ENCODE data around the gene RTRAF. TPM values are rescaled to one million over a fixed set of nuclear protein-coding genes. Genes with fewer than 3 reads are reported as not detected.
A peak's percentile ranks its signal among the peaks of the same experiment; 100 is the strongest.

RTRAF gene
- 100 to 1,000 TPM; 250 to 325 (median 280) TPM for polyA plus RNA-seq (ENCODE audit: insufficient read length in 4 of 4)

DNA sequence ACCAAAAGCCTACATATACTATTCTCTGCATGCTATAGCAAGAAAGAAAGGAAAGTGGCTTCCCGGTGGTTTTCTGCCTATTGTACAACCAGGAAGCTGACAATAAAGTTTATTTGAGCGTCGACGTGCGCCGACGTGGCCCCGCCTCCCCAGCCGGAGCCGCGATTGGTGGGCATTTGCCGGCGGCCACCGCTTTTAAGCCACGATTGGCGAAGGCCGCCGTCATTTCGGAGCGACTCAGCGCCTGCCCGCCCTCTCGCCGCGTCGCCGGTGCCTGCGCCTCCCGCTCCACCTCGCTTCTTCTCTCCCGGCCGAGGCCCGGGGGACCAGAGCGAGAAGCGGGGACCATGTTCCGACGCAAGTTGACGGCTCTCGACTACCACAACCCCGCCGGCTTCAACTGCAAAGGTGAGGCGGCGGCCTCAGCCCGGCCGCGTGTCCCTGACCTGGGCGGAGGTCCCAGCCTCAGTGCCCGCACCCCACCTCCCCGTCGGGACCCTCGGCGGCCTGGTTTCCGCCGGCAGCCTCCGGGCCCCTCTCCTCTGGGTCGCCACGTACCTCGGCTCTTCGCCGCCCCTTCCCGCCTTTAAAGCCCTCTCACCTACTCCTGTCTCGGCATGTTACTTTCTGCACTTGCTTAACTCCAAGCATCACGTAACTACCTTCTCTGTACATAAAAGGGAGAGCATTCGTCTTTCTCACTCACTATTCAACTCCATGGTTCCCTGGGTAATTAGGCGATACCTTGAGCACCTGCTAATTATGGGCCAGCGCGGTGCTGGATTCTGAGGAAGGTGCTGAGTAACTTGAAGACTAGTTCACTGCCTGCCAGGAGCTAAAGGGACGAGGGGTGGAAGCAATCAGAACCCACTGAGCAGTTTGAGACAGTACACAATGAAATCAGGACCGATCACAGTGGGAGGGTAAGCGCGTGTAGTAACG lies at the start of gene RTRAF:
TSS of gene RTRAF (plus strand) at position 254 of the 942 bp plus-strand sequence. CDS start at position 348, 94 bp downstream.
- DNase-seq (ENCODE audit: low read depth in 4 of 4, low spot score in 3 of 4) = peak; percentile 79 to 89 (median 82)

DNA sequence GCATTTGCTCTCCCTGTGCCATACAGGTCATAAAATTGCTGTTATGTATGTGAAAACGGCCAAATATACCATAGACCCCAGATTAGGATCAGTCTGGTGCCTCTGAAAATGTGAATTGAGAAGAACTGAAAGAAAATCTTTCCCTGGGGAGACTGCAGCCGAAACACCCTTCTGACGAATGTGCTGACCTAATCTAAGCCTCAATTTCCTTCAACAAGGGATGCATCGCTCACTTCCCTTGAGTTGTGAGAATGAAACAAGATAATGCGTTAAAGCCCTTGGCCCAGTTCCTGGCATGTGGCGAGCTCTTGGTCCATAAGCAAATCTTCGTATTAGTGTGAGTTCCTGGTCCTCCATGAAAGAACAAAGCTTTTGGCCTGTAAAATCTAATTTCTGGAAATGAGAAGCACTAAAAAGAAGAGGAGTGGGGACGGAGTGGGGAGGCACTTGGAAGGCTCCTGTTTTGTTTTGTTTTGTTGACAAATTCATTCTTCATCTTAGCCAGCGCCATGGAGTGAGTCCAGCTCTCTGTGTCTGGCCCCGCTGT lies 49.5 kb upstream of the RTRAF start:
- DNase-seq (ENCODE audit: low read depth in 4 of 4, low spot score in 3 of 4) = no peak

DNA sequence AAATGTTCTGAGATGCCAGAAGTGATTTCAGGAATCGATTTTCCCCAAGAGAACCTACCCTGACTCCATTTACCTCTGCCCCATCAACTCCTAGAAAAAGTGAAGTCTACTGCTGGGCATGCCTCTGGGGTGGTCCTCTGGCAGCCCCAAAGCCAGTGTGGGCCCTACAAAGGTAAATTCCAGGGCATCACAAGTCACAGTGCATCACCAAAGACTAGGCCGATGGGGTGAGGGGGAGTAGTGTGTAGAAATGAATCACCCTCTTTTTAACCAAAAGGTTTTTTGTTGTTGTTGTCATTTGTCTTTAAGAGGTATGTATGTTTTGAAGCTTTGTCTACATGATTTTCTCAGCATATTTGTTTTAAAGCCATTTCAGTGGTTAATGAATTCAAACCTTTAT lies 46.4 kb upstream of the RTRAF start:
- DNase-seq (ENCODE audit: low read depth in 4 of 4, low spot score in 3 of 4) = no peak

DNA sequence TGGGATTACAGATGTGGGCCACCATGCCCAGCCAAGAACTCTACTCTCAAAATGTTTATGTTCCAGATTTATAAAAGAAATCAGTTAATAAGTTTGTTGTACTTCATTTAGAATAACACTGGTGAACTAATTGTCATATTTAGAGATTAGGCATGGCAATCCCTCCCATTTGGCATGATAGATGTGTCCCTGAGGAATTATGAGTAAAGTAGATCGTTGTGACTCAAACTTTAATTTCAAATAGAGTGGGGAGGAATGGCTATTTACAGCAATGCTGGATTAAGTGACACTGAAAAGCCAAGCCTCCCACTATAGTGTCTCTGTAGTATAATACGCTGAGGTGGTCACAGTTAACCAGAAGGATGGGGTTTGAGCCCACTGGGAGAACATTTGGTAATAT lies 39.3 kb upstream of the RTRAF start:
- no peak for DNase-seq (ENCODE audit: low read depth in 4 of 4, low spot score in 3 of 4)

DNA sequence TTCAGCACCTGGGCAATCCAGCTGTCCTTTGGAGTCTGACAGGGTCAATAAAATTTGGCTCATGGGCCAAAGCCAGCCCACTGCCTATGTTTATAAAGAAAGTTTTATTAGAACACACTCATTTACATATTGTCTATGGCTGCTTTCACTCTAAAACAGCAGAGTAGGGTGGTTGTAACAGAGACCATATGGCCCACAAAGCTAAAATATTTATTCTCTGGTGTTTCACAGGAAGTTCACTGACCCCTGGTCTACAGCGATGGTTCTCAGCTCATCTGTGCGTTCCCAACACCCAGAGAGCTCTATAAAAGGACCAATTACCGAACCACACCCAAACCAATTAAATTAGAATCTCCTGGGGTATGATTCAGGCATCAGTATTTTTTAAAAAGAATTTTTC lies 37.7 kb upstream of the RTRAF start:
- DNase-seq (ENCODE audit: low read depth in 4 of 4, low spot score in 3 of 4) = no peak

DNA sequence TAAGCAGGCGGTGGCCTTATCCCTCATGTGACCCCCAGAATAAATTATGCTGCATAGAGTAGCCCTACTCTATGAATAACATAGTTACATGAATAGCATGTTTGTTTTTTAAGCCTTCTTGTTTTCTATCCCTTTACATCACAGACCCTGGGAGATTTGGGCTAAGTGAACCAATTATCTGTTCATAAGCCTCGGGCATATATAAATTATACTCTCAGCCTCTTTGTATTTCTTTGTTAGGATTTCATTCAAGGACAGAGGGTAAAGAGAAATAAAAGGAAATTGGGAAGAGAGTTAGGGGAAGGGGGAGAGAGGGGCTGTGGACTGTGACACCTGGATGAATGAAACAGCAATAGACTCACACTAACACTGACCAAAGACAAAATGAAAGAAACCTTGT lies 35.3 kb upstream of the RTRAF start:
- no peak for DNase-seq (ENCODE audit: low read depth in 4 of 4, low spot score in 3 of 4)

DNA sequence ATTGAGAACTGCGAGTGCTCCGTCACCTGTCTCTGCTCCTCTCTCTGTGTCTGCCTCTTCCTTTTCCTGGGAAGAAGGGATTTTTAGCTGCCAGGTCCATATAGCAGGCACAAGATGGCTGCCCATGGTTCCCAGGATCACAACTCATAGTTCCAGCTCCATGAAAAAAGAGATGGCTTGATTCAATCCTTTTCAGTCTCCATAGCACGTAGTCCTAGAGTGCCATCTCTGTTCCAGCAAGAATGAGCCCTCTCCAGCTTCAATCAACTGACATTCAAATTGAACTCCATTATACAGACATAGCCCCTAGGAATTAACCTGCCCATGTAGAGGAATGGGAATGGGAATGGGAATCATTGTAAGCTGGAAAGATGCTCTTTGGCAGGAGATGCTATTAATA lies 34.7 kb upstream of the RTRAF start:
- DNase-seq (ENCODE audit: low read depth in 4 of 4, low spot score in 3 of 4) = no peak

DNA sequence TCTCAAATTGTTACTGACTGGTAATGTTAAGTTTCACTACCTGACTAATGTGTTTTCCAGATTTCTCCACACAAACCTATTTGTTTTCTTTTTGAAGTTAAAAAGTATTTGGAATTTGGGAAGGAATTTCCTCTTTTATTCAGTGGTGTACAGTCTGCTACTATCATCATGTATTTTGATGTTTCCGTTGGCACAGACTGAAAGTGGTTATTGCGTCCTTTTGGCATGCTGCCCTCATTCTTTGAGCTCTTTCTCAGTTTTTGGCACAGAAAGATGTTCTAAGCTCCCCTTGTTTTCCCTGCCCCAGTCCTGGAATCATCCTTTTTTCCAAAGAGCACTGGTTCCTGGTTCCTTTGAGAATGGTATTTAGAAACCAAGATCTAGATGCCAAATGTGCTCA lies 31.4 kb upstream of the RTRAF start:
- no peak for DNase-seq (ENCODE audit: low read depth in 4 of 4, low spot score in 3 of 4)

DNA sequence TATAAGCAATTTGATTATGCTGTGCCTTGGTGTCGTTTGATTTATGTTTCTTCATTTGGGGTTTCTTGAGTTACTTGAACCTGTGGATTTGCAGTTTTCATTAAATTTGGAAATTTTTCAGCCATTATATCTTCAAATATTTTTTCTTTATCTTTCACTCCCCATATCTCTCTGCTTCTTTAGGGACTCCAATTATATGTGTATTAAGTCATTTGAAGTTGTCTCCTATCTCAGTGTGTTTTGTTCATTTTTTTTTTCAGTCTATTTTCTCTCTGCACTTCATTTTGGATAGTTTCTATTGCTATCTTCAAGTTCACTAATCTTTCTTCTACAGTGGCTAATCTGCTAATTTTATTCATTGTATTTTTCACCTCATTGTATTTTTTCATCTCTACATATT lies 29.4 kb upstream of the RTRAF start:
- no peak for DNase-seq (ENCODE audit: low read depth in 4 of 4, low spot score in 3 of 4)

DNA sequence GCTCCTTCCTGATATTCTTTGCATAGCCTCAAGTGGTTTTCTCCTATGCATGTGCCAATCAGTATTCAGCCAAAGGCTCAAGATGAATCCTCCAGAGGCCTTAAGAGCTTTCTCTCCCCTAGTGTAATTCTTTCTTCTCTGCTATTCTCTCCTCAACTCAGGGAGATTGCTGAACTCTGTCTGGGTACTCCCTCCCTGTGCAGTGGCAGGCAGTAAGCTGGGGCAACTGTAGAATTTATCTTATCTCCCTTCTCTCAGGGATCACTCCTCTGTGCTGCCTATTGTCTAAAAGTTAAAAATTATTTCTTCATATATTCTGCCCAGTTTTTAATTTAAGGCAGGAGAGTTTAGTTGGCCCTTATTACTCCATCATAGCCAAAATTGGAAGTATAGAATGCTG lies 28.5 kb upstream of the RTRAF start:
- no peak for DNase-seq (ENCODE audit: low read depth in 4 of 4, low spot score in 3 of 4)

DNA sequence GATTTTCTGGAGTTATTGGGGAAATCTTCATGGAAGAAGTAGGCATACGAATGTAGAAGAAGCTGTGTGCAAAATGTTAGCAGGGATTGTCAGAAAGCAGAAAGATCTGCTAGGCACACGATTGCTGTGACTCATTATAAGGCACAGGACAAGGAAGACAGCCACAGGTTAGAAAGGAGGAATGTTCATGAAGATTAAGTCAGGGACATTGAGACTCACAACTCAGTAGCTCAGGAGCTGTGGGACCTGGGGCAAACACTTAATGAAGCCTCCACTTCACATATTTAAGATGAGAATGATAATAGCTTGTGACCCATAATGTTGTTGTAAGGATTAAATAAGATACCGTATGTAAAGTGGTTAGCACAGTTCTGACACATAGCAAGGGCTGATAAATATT lies 26.6 kb upstream of the RTRAF start:
- no peak for DNase-seq (ENCODE audit: low read depth in 4 of 4, low spot score in 3 of 4)

DNA sequence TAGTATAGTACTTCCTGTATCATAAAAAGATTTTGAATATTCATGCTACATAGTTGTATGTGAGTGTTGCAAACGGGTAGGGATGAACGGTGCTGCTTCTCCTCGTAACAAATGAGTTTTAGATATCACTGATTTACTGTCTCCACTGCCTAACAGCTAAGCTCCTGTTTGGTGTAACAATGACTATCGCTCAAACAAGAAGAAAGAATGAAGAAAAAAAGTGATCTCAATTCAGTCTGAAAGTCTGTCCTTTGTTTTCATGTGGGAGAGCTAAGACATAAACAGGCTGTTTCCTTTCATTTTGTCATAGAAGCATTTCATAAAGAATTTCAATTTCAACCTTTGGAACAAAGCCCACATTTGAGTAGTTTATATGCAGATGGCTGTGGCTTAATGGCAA lies 26.1 kb upstream of the RTRAF start:
- DNase-seq (ENCODE audit: low read depth in 4 of 4, low spot score in 3 of 4) = peak; percentile 14 to 43 (median 25)

DNA sequence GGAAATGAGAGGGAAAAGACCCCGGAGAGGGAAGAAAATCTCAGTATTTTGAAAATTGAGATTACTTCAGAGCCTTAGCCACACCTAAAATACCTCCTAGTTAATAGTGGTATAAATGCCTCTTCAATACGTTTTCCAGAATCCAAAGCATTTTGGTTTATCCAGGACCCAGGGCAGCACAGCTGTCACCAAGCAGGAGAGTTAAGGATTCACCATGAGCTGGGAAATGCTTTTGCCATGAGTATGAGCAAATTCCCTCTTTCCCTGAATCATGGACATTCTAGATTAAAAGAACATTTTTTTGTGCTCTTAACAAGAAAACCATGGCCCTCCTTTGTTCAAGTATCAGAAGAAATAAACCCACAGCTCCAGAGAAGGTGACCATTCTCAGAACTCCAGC lies 21.8 kb upstream of the RTRAF start:
- DNase-seq (ENCODE audit: low read depth in 4 of 4, low spot score in 3 of 4) = no peak

DNA sequence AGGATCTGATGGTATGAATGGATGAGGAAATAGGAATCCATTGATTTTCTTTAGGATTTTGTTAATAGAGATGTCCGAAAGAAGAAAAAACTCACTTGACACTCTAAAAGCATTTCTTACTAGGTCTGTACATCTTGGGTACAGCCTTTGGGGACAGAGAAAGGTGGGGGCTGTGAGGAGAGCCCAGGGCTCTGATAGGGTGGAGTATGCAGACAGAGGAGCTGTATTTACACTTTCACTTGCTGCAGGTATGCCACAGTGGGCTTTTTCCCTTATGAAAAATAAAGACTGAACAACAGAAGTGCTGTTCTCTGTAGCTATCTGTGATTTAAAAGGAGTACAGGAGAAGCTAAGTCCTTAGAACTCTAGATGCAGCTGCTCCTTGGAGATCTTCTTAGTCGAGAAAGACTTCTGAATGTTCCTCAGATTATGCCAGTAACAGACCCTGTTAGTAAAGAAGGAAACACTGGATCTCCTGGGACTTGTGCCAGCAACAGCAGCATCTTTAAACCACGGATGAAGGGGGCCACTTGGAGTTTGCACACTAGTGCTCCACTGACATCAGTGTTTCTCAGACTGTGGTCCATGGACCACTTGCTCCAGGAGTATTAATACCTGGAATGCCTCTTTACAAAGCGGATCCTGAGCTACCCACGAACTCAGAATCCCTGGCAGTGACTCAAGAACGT lies 19.4 kb upstream of the RTRAF start:
- DNase-seq (ENCODE audit: low read depth in 4 of 4, low spot score in 3 of 4) = no peak

DNA sequence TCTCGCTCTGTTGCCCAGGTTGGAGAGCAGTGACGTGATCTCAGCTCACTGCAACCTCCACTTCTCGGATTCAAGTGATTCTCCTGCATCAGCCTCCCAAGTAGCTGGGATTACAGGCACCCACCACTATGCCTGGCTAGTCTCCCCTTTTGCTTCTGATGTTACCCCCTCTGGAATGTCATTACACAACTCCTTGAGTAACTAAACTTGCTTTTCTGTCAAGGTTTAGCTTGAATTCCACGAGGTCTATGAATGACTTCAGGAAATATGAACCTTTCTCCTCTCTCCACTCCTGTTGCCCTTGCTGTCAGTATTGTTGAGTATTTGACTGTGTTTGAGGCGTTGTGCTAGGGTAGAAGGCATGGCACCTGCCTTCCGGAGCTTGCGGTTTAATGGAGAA lies 16.8 kb upstream of the RTRAF start:
- no peak for DNase-seq (ENCODE audit: low read depth in 4 of 4, low spot score in 3 of 4)

DNA sequence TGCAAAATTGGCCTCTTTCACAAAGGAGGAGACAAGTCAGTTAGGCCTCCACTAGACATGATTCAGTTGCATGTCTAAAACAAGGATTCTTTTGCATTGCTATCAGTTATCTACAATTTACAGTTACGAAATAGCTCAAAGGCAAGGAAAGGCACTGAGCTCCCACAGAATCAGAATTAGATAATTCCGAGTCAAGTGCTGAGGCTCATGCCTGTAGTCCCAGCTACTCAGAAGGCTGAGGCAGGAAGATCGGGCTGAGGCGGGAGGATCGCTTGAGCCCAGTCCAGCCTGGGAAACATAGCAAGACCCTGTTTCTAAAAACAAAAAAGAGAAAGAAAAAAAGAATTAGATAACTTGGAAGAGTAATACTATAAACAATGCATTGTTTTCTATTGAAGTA lies 12.3 kb upstream of the RTRAF start:
- no peak for DNase-seq (ENCODE audit: low read depth in 4 of 4, low spot score in 3 of 4)

DNA sequence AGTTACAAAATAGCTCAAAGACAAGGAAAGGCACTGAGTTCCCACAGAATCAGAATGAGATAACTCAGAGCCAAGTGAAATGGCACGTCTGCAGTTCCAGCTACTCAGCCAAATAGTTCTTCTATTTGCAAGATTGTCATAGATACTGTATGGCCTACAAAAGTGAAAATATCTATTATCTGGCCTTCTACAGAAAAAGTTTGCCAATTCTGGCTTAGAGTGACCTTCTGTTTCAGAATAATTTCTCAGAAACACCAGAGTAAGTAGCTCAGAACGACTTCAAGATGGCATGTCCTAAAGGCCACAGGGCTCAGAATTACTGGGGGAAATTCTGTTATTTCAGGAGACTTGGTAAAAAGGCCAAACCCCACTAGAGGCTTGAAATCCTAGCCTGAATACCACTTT lies 10.7 kb upstream of the RTRAF start:
- no peak for DNase-seq (ENCODE audit: low read depth in 4 of 4, low spot score in 3 of 4)

DNA sequence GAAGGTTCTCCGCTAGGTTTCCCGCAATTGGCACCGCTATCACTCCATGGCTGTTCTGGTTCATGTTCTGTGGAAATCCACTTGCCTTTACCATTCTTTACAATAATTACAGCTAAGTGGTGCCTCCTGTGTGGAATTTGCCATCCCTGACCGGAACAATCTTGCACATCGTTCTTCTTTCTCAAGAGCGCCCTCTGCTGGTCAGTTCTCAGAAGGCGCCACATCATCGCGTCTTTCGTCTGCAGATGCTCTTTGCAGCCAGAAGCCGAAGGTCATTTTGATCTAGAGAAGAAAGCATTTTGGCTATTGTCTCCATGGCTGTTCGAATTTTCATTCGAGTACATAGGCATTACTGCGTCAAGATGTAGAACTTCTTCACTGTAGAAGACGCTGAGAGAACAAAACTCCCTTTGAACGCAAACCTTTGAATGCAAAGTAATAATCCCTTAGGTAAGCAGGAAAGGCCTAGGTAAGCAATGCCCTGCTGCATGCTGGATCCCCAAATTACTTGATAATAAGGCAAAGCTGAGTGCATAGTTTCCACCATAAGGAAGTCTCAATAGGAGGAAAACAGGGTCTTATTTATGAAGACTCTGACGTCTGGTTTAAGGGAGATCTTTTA lies 10.1 kb upstream of the RTRAF start:
- peak in 1 of 4 donors; percentile 68 for DNase-seq (ENCODE audit: low read depth in 4 of 4, low spot score in 3 of 4)

DNA sequence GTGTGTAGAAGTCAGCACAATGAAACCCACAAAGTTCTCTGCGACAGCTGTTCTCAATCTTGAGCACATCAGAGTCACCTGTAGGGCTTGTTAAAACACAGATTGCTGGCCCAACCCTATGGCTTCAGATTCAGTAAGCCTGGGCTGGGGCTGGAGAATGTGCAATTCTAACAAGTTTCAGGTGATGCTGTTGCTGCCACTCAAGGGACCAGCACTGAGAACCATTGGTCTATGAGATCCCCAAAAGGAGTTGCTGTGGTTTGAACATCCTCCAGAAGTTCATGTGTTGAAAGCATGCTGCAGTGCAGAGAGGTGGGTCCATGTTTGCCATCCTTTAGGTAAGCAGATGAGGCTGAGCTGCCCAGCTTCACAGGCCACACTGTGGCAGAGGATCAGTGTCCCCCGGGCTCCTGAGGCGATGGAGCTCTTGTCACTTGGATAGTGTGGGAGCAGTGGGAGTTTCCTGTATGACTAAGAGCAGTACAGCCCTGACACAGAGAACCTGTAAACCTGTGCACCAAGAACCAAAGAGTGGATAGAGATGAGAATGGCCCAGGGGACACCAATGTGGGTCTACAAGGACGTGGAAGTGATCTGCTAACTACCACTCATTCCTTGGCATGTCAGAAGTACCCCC lies 8.0 kb upstream of the RTRAF start:
- DNase-seq (ENCODE audit: low read depth in 4 of 4, low spot score in 3 of 4) = no peak

DNA sequence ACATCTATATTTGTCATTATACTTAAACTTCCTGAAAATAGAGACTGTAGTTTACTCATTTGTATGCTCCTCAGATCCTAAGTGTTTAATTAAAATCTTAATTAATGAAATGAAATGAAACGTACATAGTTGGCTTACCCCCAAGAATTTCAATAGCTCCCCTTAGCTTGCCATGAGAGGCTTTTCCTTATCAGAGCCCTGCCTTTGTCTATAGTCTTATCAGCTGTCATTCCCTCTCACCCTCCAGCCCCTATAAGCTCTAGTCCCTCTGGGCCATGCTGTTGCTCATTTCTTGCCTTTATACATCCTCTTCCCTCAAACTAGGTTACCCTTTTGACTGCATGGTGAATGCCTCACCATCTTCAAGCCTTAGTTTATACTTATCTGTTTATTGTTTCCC lies 1.1 kb upstream of the RTRAF start:
- no peak for DNase-seq (ENCODE audit: low read depth in 4 of 4, low spot score in 3 of 4)

DNA sequence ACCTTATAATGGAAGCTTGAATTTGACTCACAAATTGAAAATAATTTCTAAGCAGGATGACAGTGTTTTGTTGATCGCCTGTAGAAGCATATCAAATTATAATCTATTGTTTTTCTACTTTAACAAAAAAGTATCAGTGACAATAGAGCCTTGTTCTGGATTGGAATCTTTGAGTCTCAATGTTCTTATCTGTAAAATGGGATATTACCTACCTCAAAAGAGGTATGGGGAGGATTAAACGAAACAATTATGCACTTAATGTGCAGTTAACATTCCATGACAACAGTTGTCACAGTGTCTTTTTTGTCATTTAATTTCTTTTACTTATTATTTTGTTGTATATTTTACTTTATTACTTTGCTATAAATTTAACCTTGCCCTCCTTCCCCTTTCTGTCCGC lies 1.1 kb downstream of the RTRAF start:
- DNase-seq (ENCODE audit: low read depth in 4 of 4, low spot score in 3 of 4) = no peak
